Liver (tissue), 9 donors: ENCODE measurements around the gene FRMD4A. TPM values are rescaled to one million over a fixed set of nuclear protein-coding genes. Genes with fewer than 3 reads are reported as not detected.

Experiments
- DNase-seq: peaks from one replicate; pipeline ENCODE4 v3.0.0-alpha.2; 2017; ENCODE audit warnings: low spot score
- H3K27ac ChIP-seq, 2 donors: one replicate each; pipeline ENCODE4 v1.7.0; 2013; ENCODE audit warnings: inconsistent platforms in 2 of 2, low read length in 2 of 2, control low read depth in 1 of 2, low read depth in 1 of 2, mild to moderate bottlenecking in 1 of 2
- H3K27me3 ChIP-seq, 4 donors: one replicate each; pipeline versions ENCODE4 v1.6.1 to v1.7.0; 2013; ENCODE audit warnings: low read length in 3 of 4, inconsistent platforms in 1 of 4, mild to moderate bottlenecking in 1 of 4, moderate library complexity in 1 of 4; ENCODE audit not compliant: control insufficient read depth in 4 of 4, insufficient read depth in 4 of 4
- H3K36me3 ChIP-seq, 4 donors: one replicate each; pipeline versions ENCODE4 v1.6.1 to v1.7.0; 2013; ENCODE audit warnings: low read length in 3 of 4, mild to moderate bottlenecking in 3 of 4, low read depth in 1 of 4, moderate library complexity in 1 of 4; ENCODE audit not compliant: control insufficient read depth in 4 of 4, insufficient read depth in 3 of 4
- H3K4me1 ChIP-seq, 4 donors: one replicate each; pipeline versions ENCODE4 v1.6.1 to v1.7.0; 2013; ENCODE audit warnings: low read length in 3 of 4, mild to moderate bottlenecking in 3 of 4, moderate library complexity in 1 of 4; ENCODE audit not compliant: control insufficient read depth in 4 of 4, insufficient read depth in 4 of 4
- H3K4me3 ChIP-seq, 3 donors: one replicate each; pipeline versions ENCODE4 v1.6.1 to v1.7.0; 2013; ENCODE audit warnings: low read length in 3 of 3, control low read depth in 1 of 3, low read depth in 1 of 3, mild to moderate bottlenecking in 1 of 3
- H3K9ac ChIP-seq, 2 donors: one replicate each; pipeline ENCODE4 v1.7.0; 2013; ENCODE audit warnings: low read length in 2 of 2, mild to moderate bottlenecking in 2 of 2, moderate library complexity in 2 of 2, control low read depth in 1 of 2, low read depth in 1 of 2
- H3K9me3 ChIP-seq, 4 donors: one replicate each; pipeline versions ENCODE4 v1.6.1 to v1.7.0; 2013; ENCODE audit warnings: low read length in 3 of 4; ENCODE audit not compliant: control insufficient read depth in 4 of 4
- EGR1 ChIP-seq, 2 donors: IDR thresholded peaks; 2 replicates each; pipeline ENCODE4 v1.6.1; 2016 to 2018; ENCODE audit warnings: antibody characterized with exemption in 2 of 2, low read depth in 2 of 2
- FOXA1 ChIP-seq: IDR thresholded peaks from 2 replicates; pipeline ENCODE4 v1.6.1; 2016; ENCODE audit warnings: antibody characterized with exemption
- FOXA2 ChIP-seq: IDR thresholded peaks from 2 replicates; pipeline ENCODE4 v1.6.1; 2016; ENCODE audit warnings: antibody characterized with exemption
- GABPA ChIP-seq, 2 donors: IDR thresholded peaks in 1 of 2; conservative IDR thresholded peaks in 1 of 2; 2 replicates each; pipeline ENCODE4 v1.6.1; 2016; ENCODE audit warnings: antibody characterized with exemption in 2 of 2, mild to moderate bottlenecking in 1 of 2, moderate library complexity in 1 of 2
- HNF4A ChIP-seq, 2 donors: conservative IDR thresholded peaks; 2 replicates each; pipeline ENCODE4 v1.6.1; 2016; ENCODE audit warnings: antibody characterized with exemption in 2 of 2, mild to moderate bottlenecking in 2 of 2
- HNF4G ChIP-seq: IDR thresholded peaks from 2 replicates; pipeline ENCODE4 v1.6.1; 2016; ENCODE audit warnings: antibody characterized with exemption
- JUND ChIP-seq, 2 donors: IDR thresholded peaks; 2 replicates each; pipeline ENCODE4 v1.6.1; 2016; ENCODE audit warnings: antibody characterized with exemption in 2 of 2
- NR2F2 ChIP-seq: IDR thresholded peaks from 2 replicates; pipeline ENCODE4 v1.6.1; 2016; ENCODE audit warnings: antibody characterized with exemption
- RAD21 ChIP-seq, 2 donors: IDR thresholded peaks; 2 replicates each; pipeline ENCODE4 v1.6.1; 2016; ENCODE audit warnings: antibody characterized with exemption in 2 of 2, mild to moderate bottlenecking in 2 of 2
- RXRA ChIP-seq, 2 donors: IDR thresholded peaks; 2 replicates each; pipeline ENCODE4 v1.6.1; 2017 to 2018; ENCODE audit warnings: antibody characterized with exemption in 2 of 2, mild to moderate bottlenecking in 1 of 2
- SP1 ChIP-seq: IDR thresholded peaks from 2 replicates; pipeline ENCODE4 v1.6.1; 2018; ENCODE audit warnings: antibody characterized with exemption, mild to moderate bottlenecking
- TAF1 ChIP-seq: conservative IDR thresholded peaks from 2 replicates; pipeline ENCODE4 v1.6.1; 2016; ENCODE audit warnings: antibody characterized with exemption, mild to moderate bottlenecking
- YY1 ChIP-seq: IDR thresholded peaks from 2 replicates; pipeline ENCODE4 v1.6.1; 2016; ENCODE audit warnings: antibody characterized with exemption, mild to moderate bottlenecking
- WGBS: extraction: QIAGEN DNeasy Blood & Tissue Kit; methylation state at CpG from one replicate; pipeline ENCODE4 v1.1.7; 2013; 5-methylcytosine and 5-hydroxymethylcytosine counted together
- polyA plus RNA-seq, 2 donors: library from polyadenylated mRNA; stranded (reverse) in 1 of 2; unstranded in 1 of 2; fragments of 200-250 nt in 1 of 2; fragments of >200 nt in 1 of 2; fragmentation: Nextera tagmentation in 1 of 2; extraction: Ambion mirVana in 1 of 2; gene quantifications; one replicate each; pipeline versions ENCODE4 v1.2.1 to v1.2.3, GENCODE V29; 2013 to 2015
- total RNA-seq, 2 donors: library from RNA; depleted of rRNA; stranded (reverse); fragments of >200 nt; gene quantifications; one replicate each; pipeline ENCODE4 v1.2.3, GENCODE V29; 2014
- TF ChIP-seq, protein P1 (sequence below): fragments of 150-350 bp; IDR thresholded peaks from 2 replicates; pipeline ENCODE4 v1.5.1; 2017; ENCODE audit warnings: improper control_type of control experiment, low read depth, low read length; ENCODE audit not compliant: missing input control
- TF ChIP-seq, protein P2 (sequence below): IDR thresholded peaks from 2 replicates; pipeline ENCODE4 v1.6.1; 2016; ENCODE audit warnings: antibody characterized with exemption
- TF ChIP-seq, protein P3 (sequence below): IDR thresholded peaks from 2 replicates; pipeline ENCODE4 v1.6.1; 2016; ENCODE audit warnings: antibody characterized with exemption
- TF ChIP-seq, protein P4 (sequence below): IDR thresholded peaks from 2 replicates; pipeline ENCODE4 v1.6.1; 2016; ENCODE audit warnings: antibody characterized with exemption
- TF ChIP-seq, protein P5 (sequence below): IDR thresholded peaks from 2 replicates; pipeline ENCODE4 v1.6.1; 2016; ENCODE audit warnings: antibody characterized with exemption, mild to moderate bottlenecking
- donor health status: healthy.
- donor health status: healthy.
- donor health status: healthy.
- donor health status: healthy.
- donor health status: healthy.

The FRMD4A gene
- total and polyA plus RNA-seq, 4 donors, result 8.2 to 34.3 (median 13.1) TPM

DNA sequence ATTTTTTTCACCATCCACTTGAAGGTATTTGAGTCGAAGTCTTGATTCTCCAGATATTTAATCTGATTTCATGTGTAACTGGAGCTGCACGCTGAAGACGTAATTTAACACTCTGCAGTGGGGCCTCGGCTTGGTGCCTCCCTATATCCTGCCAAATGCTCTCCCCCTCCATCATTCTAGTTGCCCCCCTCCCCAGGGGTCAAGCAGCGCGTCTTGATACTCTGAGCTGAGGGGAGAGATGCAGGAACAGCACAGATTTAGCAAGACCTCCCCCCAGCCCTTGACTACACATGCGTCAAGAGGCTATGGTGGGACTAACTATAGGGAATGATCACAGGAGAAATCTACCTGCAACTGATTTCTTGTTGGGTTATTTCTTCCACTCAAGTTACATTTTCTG, 658.2 kb downstream of the FRMD4A start:
- peaks cover 3 to 14% (median 5%) of the 10 kb centered on the region in 4 donors for H3K4me1 ChIP-seq
- no peaks in the 10 kb centered on the region for H3K27me3 ChIP-seq
- no peak overlapping the region for H3K9ac ChIP-seq
- H3K4me3 ChIP-seq, result no peak overlapping the region
- H3K27ac ChIP-seq, result no peak overlapping the region
- no peak for TF ChIP-seq TAF1
- TF ChIP-seq NR2F2, result no peak
- TF ChIP-seq EGR1 (IDR thresholded peaks at IDR 0.05; ENCODE audit: low read depth in 2 of 2), result no peak
- TF ChIP-seq, protein P1, sequence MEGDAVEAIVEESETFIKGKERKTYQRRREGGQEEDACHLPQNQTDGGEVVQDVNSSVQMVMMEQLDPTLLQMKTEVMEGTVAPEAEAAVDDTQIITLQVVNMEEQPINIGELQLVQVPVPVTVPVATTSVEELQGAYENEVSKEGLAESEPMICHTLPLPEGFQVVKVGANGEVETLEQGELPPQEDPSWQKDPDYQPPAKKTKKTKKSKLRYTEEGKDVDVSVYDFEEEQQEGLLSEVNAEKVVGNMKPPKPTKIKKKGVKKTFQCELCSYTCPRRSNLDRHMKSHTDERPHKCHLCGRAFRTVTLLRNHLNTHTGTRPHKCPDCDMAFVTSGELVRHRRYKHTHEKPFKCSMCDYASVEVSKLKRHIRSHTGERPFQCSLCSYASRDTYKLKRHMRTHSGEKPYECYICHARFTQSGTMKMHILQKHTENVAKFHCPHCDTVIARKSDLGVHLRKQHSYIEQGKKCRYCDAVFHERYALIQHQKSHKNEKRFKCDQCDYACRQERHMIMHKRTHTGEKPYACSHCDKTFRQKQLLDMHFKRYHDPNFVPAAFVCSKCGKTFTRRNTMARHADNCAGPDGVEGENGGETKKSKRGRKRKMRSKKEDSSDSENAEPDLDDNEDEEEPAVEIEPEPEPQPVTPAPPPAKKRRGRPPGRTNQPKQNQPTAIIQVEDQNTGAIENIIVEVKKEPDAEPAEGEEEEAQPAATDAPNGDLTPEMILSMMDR, result no peak
- no peak for TF ChIP-seq RXRA (IDR thresholded peaks at IDR 0.05)
- H3K36me3 ChIP-seq, result peaks cover 0 to 28% (median 16%) of the 10 kb centered on the region in 4 donors
- no peaks in the 10 kb centered on the region for H3K9me3 ChIP-seq
- 90% methylated on average over 7 of the region's 7 CpGs for WGBS
- no peak for DNase-seq

DNA sequence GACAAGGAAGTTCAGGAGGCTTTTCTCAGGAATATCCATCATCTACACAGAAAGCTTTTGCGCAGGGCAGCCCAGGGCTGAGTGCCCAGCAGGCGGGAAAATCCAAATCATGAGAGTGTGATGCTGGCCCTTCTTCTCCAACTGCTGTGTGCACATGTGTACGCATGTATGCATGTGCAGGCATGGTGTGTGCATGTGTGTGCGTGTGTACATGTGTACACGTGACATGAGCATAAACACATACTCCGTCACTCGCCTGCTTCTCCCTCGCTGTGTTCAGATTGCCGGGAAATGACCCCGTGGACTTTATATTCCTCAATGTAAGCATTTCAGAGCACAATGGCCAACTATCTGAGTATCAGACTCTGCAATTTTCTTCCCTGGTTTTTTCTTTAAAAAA, 658.8 kb downstream of the FRMD4A start:
- 88% methylated on average over 10 of the region's 10 CpGs for WGBS
- H3K27ac ChIP-seq, result no peak overlapping the region
- no peak overlapping the region for H3K4me3 ChIP-seq
- H3K9me3 ChIP-seq, result no peaks in the 10 kb centered on the region
- DNase-seq, result no peak
- no peaks in the 10 kb centered on the region for H3K27me3 ChIP-seq
- TF ChIP-seq HNF4A (conservative IDR thresholded peaks at IDR 0.05), result no peak
- H3K9ac ChIP-seq, result no peak overlapping the region
- H3K4me1 ChIP-seq, result peaks cover 3 to 14% (median 5%) of the 10 kb centered on the region in 4 donors
- peaks cover 0 to 25% (median 16%) of the 10 kb centered on the region in 4 donors for H3K36me3 ChIP-seq

DNA sequence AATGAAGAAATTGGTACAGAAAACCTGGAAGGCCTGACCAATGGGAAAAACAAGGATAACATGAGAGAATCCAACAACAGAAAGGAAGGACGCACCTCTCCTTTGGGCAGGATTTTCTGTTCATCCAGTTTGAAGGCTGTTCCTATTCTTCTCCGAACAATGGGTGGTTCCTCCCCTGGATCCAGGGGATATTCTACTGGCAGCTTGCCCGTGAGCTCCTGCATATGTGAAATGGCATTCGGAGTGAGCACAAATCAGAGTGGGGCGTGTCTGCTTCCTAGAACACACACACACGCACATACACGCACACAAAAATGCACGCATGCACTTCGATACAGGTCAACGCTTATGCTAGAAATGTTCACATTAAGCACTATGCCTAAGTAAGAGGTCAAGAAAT, 660.4 kb downstream of the FRMD4A start:
- Histone ChIP-seq H3K4me1 (peaks cover 3 to 14% (median 5%) of the 10 kb centered on the region in 4 donors), H3K4me3 (no peak overlapping the region), H3K27ac (no peak overlapping the region), H3K9ac (no peak overlapping the region), H3K36me3 (peaks cover 0 to 32% (median 23%) of the 10 kb centered on the region in 4 donors), H3K9me3 (no peaks in the 10 kb centered on the region), H3K27me3 (no peaks in the 10 kb centered on the region)
- TF ChIP-seq TAF1, result no peak
- TF ChIP-seq RAD21 (IDR thresholded peaks at IDR 0.05), result no peak
- no peak for TF ChIP-seq NR2F2
- TF ChIP-seq, protein P1, result no peak
- TF ChIP-seq, protein P2, sequence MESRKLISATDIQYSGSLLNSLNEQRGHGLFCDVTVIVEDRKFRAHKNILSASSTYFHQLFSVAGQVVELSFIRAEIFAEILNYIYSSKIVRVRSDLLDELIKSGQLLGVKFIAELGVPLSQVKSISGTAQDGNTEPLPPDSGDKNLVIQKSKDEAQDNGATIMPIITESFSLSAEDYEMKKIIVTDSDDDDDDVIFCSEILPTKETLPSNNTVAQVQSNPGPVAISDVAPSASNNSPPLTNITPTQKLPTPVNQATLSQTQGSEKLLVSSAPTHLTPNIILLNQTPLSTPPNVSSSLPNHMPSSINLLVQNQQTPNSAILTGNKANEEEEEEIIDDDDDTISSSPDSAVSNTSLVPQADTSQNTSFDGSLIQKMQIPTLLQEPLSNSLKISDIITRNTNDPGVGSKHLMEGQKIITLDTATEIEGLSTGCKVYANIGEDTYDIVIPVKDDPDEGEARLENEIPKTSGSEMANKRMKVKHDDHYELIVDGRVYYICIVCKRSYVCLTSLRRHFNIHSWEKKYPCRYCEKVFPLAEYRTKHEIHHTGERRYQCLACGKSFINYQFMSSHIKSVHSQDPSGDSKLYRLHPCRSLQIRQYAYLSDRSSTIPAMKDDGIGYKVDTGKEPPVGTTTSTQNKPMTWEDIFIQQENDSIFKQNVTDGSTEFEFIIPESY, result no peak
- TF ChIP-seq FOXA1, result no peak
- TF ChIP-seq, protein P3, sequence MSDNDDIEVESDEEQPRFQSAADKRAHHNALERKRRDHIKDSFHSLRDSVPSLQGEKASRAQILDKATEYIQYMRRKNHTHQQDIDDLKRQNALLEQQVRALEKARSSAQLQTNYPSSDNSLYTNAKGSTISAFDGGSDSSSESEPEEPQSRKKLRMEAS, result no peak
- TF ChIP-seq RXRA (IDR thresholded peaks at IDR 0.05), result no peak
- no peak for TF ChIP-seq GABPA (IDR thresholded peaks at IDR 0.05 in 1 of 2, conservative IDR thresholded peaks at IDR 0.05 in 1 of 2)
- TF ChIP-seq, protein P4, sequence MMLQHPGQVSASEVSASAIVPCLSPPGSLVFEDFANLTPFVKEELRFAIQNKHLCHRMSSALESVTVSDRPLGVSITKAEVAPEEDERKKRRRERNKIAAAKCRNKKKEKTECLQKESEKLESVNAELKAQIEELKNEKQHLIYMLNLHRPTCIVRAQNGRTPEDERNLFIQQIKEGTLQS, result no peak
- no peak for TF ChIP-seq SP1
- TF ChIP-seq HNF4G, result no peak
- TF ChIP-seq JUND (IDR thresholded peaks at IDR 0.05), result no peak
- no peak for TF ChIP-seq EGR1 (IDR thresholded peaks at IDR 0.05; ENCODE audit: low read depth in 2 of 2)
- TF ChIP-seq, protein P5, sequence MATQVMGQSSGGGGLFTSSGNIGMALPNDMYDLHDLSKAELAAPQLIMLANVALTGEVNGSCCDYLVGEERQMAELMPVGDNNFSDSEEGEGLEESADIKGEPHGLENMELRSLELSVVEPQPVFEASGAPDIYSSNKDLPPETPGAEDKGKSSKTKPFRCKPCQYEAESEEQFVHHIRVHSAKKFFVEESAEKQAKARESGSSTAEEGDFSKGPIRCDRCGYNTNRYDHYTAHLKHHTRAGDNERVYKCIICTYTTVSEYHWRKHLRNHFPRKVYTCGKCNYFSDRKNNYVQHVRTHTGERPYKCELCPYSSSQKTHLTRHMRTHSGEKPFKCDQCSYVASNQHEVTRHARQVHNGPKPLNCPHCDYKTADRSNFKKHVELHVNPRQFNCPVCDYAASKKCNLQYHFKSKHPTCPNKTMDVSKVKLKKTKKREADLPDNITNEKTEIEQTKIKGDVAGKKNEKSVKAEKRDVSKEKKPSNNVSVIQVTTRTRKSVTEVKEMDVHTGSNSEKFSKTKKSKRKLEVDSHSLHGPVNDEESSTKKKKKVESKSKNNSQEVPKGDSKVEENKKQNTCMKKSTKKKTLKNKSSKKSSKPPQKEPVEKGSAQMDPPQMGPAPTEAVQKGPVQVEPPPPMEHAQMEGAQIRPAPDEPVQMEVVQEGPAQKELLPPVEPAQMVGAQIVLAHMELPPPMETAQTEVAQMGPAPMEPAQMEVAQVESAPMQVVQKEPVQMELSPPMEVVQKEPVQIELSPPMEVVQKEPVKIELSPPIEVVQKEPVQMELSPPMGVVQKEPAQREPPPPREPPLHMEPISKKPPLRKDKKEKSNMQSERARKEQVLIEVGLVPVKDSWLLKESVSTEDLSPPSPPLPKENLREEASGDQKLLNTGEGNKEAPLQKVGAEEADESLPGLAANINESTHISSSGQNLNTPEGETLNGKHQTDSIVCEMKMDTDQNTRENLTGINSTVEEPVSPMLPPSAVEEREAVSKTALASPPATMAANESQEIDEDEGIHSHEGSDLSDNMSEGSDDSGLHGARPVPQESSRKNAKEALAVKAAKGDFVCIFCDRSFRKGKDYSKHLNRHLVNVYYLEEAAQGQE, result no peak
- TF ChIP-seq FOXA2, result no peak
- TF ChIP-seq HNF4A (conservative IDR thresholded peaks at IDR 0.05), result no peak
- no peak for TF ChIP-seq YY1
- 90% methylated on average over 10 of the region's 10 CpGs for WGBS
- DNase-seq, result no peak
